HEK293 (cell line): ENCODE measurements around the gene ISCU.

ENCODE experiments used
- SALL2 ChIP-seq: fragments of 450-650 bp; formaldehyde crosslinking; IDR thresholded peaks from 2 replicates; pipeline ENCODE4 v1.5.0; 2017; ENCODE audit warnings: missing biosample characterization, mild to moderate bottlenecking, missing genetic modification characterization, borderline replicate concordance
- SP2 ChIP-seq: fragments of 450-650 bp; formaldehyde crosslinking; IDR thresholded peaks from 2 replicates; pipeline ENCODE4 v1.5.1; 2016; ENCODE audit warnings: missing biosample characterization, missing genetic modification characterization
- ZNF146 ChIP-seq: fragments of 450-650 bp; formaldehyde crosslinking; IDR thresholded peaks from 2 replicates; pipeline ENCODE4 v1.5.1; 2016; ENCODE audit warnings: missing biosample characterization, missing genetic modification characterization
- ZNF274 ChIP-seq, 2 experiments: fragments of 200-500 bp in 1 of 2; fragments of 450-650 bp in 1 of 2; sonication (Bioruptor generic) in 1 of 2; formaldehyde crosslinking in 1 of 2; IDR thresholded peaks; 2 replicates each; pipeline versions ENCODE4 v1.5.1 to v1.6.1; 2014 to 2016; ENCODE audit warnings: borderline replicate concordance in 1 of 2, inconsistent platforms in 1 of 2, low read length in 1 of 2, missing biosample characterization in 1 of 2, missing genetic modification characterization in 1 of 2
- ZNF549 ChIP-seq: fragments of 450-650 bp; IDR thresholded peaks from 2 replicates; pipeline ENCODE4 v1.5.1; 2018; ENCODE audit warnings: missing biosample characterization, missing genetic modification characterization, mild to moderate bottlenecking, inconsistent platforms, moderate library complexity
- TF ChIP-seq, protein P1 (sequence below): fragments of 450-650 bp; formaldehyde crosslinking; IDR thresholded peaks from 2 replicates; pipeline ENCODE4 v1.5.1; 2017; ENCODE audit warnings: missing biosample characterization, missing genetic modification characterization
- TF ChIP-seq, protein P2 (sequence below): fragments of 450-650 bp; formaldehyde crosslinking; IDR thresholded peaks from 2 replicates; pipeline ENCODE4 v1.5.1; 2016; ENCODE audit warnings: missing biosample characterization, missing genetic modification characterization, low read depth
- TF ChIP-seq, protein P3 (sequence below): fragments of 450-650 bp; formaldehyde crosslinking; IDR thresholded peaks from 2 replicates; pipeline ENCODE4 v1.5.1; 2016; ENCODE audit warnings: missing biosample characterization, missing genetic modification characterization
- TF ChIP-seq, protein P4 (sequence below): fragments of 450-650 bp; formaldehyde crosslinking; IDR thresholded peaks from 2 replicates; pipeline ENCODE4 v1.5.1; 2016; ENCODE audit warnings: missing biosample characterization, missing genetic modification characterization

DNA sequence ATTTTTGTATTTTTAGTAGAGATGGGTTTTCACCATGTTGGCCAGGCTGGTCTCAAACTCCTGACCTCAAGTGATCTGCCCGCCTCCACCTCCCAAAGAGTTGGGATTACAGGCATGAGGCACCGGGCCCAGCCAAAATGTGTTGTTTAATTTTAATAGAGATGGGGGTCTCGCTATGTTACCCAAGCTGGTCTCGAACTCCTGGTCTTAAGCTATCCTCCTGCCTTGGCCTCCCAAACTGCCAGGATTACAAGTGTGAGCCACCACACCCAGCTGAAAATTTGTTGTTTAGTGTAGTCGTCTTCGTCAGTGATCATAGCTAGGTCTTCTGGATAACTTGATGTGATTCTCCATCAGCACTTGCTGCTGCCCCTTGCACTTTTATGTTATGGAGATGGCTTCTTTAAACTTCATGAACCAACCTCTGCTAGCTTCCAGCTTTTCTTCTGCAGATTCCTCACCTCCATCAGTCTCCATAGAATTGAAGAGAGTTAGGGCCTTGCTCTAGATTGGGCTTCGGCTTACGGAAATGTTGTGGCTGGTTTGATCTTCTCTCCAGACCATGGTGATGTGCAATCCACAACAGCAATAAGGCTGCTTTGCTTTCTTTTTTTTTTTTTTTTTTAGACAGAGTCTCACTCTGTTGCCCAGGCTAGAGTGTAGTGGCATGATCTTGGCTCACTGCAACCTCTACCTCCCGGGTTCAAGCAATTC, 13.0 kb downstream of the ISCU start:
- TF ChIP-seq, protein P1, sequence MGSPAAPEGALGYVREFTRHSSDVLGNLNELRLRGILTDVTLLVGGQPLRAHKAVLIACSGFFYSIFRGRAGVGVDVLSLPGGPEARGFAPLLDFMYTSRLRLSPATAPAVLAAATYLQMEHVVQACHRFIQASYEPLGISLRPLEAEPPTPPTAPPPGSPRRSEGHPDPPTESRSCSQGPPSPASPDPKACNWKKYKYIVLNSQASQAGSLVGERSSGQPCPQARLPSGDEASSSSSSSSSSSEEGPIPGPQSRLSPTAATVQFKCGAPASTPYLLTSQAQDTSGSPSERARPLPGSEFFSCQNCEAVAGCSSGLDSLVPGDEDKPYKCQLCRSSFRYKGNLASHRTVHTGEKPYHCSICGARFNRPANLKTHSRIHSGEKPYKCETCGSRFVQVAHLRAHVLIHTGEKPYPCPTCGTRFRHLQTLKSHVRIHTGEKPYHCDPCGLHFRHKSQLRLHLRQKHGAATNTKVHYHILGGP (tag by site-specific recombination), result no peak
- TF ChIP-seq, protein P2, sequence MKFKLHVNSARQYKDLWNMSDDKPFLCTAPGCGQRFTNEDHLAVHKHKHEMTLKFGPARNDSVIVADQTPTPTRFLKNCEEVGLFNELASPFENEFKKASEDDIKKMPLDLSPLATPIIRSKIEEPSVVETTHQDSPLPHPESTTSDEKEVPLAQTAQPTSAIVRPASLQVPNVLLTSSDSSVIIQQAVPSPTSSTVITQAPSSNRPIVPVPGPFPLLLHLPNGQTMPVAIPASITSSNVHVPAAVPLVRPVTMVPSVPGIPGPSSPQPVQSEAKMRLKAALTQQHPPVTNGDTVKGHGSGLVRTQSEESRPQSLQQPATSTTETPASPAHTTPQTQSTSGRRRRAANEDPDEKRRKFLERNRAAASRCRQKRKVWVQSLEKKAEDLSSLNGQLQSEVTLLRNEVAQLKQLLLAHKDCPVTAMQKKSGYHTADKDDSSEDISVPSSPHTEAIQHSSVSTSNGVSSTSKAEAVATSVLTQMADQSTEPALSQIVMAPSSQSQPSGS (tag by site-specific recombination), result no peak
- TF ChIP-seq ZNF549 (tag by site-specific recombination) (no peak), ZNF146 (tag by site-specific recombination) (no peak), SALL2 (tag by site-specific recombination) (no peak), ZNF274 (IDR thresholded peaks at IDR 0.05; ENCODE audit: low read length) (no peak), ZNF274 (tag by site-specific recombination; IDR thresholded peaks at IDR 0.05; ENCODE audit: borderline replicate concordance) (no peak), SP2 (tag by site-specific recombination) (no peak)
- TF ChIP-seq, protein P3, sequence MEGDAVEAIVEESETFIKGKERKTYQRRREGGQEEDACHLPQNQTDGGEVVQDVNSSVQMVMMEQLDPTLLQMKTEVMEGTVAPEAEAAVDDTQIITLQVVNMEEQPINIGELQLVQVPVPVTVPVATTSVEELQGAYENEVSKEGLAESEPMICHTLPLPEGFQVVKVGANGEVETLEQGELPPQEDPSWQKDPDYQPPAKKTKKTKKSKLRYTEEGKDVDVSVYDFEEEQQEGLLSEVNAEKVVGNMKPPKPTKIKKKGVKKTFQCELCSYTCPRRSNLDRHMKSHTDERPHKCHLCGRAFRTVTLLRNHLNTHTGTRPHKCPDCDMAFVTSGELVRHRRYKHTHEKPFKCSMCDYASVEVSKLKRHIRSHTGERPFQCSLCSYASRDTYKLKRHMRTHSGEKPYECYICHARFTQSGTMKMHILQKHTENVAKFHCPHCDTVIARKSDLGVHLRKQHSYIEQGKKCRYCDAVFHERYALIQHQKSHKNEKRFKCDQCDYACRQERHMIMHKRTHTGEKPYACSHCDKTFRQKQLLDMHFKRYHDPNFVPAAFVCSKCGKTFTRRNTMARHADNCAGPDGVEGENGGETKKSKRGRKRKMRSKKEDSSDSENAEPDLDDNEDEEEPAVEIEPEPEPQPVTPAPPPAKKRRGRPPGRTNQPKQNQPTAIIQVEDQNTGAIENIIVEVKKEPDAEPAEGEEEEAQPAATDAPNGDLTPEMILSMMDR (tag by site-specific recombination), result no peak
- TF ChIP-seq, protein P4, sequence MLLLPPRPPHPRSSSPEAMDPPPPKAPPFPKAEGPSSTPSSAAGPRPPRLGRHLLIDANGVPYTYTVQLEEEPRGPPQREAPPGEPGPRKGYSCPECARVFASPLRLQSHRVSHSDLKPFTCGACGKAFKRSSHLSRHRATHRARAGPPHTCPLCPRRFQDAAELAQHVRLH (tag by site-specific recombination), result no peak
